Cardiac septum (tissue), 1 donor: Measurements from ENCODE around the gene SHH. TPM values are rescaled to one million over a fixed set of nuclear protein-coding genes. Genes with fewer than 3 reads are reported as not detected.
A peak's percentile ranks its signal among the peaks of the same experiment; 100 is the strongest.
"Not testable (repeated sequence)": the region's sequence is repeated elsewhere in the genome, so short reads cannot be mapped to it uniquely, and the experiment has no call there.

Experiments
- DNase-seq: peaks from one replicate; pipeline ENCODE4 v3.0.0-alpha.2; 2020; ENCODE audit warnings: low spot score
- intact Hi-C: fragments of 100-400 bp; cut with DNase I; formaldehyde crosslinking; loops from one replicate; pipeline ENCODE4 v1.14.0; 2022
- total RNA-seq: library from RNA; stranded (reverse); fragmentation: NEBNext Ultra II Directional; extraction: Animal tissue kit (Norgen Biotek cat#: 25700); gene quantifications from one replicate; pipeline ENCODE4 v1.2.1, GENCODE V29; 2021
- donor health status: DM: no; HTN: no; CAD: no.

The SHH gene
- total RNA-seq, 1 donor from 2014 or later: not detected

DNA sequence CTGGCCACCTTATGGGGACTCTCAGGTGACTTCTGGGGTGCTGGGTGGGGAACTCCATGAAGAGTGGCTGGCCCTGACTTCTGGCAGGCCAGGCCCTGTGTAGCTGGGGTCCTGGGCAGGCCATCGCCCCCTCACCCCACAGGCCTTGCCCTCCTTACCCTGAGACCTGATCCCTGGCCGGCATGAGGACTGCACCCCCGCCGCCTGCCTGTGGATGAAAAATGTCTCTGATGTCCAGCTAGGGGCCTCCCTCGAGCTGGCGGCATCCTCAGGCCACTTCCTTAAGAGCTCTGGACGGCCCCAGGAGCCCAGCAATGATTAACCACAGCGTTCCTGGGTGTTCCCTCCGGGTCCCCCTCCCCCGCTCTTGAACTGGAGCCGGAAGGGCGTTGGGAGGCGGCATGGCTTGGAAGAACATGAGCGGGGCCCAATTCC, 31.8 kb upstream of the SHH start:
- intact Hi-C loops: no loop called here
- DNase-seq: peak; percentile 63

GRCh38 chr7:155843426-155844018, 31.3 kb upstream of the SHH start:
- peak; percentile 49 for DNase-seq
- intact Hi-C loops: no loop called here

GRCh38 chr7:155842496-155843265, 30.4 kb upstream of the SHH start:
- DNase-seq: peak; percentile 27
- intact Hi-C loops: no loop called here

GRCh38 chr7:155840909-155841308, 28.6 kb upstream of the SHH start:
- no peak for DNase-seq
- intact Hi-C loops: no loop called here

DNA sequence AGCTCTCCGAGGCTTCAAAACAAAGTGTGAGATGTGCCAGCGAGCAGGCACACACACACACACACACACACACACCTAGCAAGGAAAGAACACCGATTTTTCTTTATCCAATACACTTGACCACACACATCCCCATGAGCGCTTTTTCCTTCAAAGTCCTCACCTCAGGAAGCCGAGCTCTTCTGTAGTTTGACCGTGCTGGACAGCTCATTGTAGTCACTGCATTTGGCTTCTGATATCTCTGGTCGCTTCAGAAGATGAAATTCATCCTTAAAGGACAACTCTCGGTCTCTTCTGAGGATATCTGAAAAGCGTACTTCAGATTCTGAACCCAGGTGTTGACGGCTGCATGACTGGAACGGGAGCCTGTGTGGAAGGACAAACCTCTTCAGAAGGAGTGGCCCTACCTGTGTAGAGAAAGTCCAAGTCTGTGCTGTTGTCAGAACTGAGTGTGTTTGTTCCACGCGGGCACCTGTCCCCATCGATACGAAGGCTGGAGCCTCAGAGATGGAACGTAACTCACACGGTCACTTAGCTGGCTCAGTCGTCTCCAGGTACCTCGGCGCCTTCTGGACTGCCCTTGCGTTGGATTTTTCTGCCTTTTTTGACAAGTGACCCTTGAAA, 28.1 kb upstream of the SHH start:
- intact Hi-C loops: no loop called here
- no peak for DNase-seq

- intact Hi-C loops: no loop called here
- no peak for DNase-seq
Measured at GRCh38 chr7:155839461-155839860, 27.2 kb upstream of the SHH start.

DNA sequence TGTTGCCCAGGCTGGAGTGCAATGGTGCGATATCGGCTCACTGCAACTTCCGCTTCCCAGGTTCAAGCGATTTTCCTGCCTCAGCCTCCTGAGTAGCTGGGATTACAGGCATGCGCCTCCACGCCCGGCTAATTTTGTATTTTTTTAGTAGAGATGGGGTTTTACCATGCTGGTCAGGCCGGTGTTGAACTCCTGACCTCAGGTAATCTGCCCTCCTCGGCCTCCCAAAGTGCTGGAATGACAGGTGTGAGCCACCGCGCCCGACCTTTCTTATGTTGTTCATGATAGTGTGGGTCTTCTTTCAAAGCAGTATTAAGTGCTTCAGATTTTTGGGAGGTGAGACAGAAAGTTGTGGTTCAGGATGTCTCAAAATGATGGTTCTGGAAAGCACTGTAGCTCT, 26.0 kb upstream of the SHH start:
- intact Hi-C loops, DNase-seq: not testable (repeated sequence)

GRCh38 chr7:155837126-155837479, 24.8 kb upstream of the SHH start:
- DNase-seq: no peak
- intact Hi-C loops: no loop called here

DNA sequence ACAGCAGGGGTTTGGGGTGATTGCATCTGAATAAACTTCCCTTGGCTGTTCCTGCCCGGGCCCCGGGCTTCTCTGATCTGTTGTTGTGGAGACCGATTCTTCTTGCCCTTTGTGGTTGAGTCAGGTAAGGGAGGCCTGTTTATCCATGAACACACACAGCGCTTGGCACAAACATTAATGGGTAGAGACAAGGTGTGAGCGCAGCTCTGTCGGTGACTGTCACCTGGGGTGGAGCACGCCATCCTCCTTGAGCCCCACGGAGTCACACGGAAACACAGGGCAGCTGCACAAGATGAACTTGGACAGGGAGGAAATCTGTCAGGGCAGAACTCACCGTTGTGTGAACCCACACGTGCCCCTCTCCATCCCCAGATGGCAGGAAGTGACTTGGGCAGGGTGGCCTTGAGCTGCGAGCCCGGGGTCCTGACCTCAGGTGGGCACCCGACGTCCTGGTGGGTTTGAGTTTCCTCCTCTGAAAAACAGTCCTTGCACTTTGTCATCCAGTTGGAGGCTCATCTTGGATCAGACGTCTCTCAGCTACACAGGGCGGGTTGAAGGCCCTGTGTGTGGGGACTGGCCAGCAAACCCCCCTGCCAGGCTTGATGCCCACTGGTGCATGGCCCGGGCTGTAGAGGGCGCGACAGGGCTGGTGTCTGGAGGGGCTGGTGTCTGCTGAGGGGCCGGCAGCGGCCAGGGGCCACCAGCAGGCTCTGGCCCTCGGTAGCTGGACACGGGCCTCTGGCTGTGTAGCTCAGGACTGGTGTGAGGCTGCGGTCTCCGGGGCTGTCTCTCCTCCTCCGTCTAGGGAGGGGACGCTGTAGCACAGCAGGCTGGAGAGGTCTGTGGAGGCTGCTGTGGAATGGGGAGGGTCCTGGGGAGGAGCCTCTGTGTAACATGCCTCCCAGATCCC, 24.2 kb upstream of the SHH start:
- no peak for DNase-seq
- intact Hi-C loops: no loop called here

DNA sequence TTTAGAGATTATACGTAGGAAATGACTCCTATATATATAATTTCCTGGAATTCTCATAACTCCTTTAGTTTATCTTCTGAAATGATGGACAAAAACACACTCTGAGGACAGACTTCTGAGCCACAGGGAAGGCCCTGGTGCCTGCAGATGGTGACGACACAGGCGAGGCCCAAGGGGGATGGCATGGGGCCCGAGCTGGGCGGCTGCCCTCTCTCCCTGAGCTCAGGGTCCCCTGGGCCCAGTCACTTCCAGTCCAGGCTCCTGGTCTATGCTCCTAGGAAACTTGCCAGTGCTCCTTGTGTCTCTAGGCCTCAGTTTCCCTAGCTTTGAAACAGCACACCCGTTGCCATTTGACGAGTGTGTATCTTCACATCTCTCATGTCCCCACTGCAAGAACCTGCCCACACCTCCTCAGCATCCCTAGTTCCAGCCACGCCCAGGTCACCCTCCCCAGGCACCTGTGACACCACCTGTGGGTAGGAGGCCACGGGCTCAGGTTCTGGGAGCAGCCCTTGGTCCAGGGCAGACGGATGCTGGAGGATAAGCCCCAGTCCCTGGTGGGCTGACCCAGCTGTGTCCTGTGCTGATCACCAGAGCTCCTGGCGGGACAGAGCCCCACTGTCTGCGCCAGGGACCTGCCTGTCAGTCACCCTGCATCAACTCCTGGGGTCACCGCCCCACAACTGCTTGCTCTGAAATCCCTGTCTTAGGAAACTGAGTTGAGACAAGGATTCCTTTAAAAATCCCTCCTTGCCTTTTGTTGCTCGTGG, 23.4 kb upstream of the SHH start:
- intact Hi-C loops: no loop called here
- no peak for DNase-seq

DNA sequence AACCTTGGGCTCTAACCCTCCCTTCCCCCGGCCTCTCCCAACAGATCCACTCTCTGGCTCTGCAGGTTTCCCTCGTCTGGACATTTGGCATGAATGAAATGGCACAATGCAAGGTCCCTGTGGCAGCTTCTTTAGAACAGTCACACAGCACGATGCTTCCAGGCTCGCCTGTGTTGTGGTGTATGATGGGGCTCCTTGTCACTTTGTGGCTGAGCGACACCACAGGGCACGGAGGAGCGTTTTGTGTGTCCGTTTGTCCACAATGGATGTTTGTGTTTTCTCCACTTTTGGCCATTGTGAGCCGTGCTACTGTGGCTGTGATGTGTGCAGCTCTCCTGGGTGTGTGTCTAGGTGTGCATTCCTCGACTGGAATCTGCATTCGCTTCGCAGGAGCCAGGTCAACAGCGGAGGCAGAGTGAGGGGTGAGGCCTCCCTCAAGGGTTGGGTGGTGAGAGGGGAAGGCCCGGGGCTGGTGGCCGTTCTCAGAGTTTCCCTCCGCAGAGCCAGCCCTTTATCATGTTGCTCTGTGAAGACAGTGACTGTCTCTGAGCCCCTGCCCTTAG, 22.3 kb upstream of the SHH start:
- intact Hi-C loops: no loop called here
- DNase-seq: no peak

- no peak for DNase-seq
- intact Hi-C loops: no loop called here
Measured at GRCh38 chr7:155833651-155834050, 21.4 kb upstream of the SHH start.

DNA sequence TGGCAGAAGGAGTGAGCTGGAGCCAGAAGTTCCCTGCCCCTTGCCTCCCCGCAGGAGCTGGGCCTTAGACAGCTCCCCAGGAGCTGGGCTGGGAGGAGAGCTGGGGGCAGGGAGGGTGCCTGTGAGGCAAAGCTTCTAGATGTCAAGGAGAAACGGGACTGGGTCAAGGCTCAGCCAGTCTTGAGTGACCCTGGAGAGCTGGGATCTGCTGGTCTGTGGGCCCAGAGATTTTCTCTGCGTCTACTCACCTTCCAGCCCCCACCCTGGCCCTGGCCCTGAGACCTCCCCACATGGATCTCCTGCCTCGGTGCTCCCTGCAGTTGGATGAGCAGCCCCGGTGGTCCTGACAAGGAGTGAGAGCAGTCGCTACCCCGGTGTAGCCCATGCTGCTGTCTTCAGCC, 20.3 kb upstream of the SHH start:
- intact Hi-C loops: no loop called here
- DNase-seq: no peak

GRCh38 chr7:155831807-155832524, 19.7 kb upstream of the SHH start:
- intact Hi-C loops: no loop called here

GRCh38 chr7:155830961-155831806, 18.9 kb upstream of the SHH start:
- no peak for DNase-seq
- intact Hi-C loops: no loop called here

More at GRCh38 chr7:155831807-155832524, 19.7 kb upstream of the SHH start:
- no peak for DNase-seq

DNA sequence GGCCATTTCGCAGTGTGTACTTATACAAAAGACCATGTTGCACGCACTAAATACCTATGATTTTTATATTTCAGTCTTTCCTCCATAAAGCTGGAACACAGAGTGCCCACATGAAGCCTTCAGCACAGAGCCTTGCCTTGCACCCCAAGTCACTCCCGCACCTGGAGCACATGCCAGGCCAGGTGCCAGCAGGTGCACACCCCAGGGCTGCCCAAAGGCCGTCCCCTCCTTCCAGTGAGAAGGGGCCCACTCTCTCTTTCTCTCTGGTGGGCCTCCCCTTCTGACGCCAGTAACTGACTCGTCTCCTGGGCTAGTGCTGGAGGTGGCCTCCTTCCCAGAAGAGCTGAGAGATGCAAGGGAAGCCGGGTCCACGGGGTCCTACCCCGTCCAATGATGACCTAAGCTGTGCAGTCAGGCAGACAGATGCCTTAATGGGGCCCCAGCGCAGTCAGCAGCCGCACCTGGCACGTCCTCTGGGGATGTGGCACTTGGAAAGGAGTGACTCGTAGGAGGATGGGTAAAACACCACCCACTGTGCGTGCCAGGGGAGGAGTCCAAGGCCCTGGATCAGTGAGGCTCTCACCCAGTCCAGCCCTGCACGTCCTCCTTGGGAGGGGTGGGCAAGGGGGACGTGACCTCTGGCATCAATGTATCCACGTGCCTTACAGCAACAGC, 17.7 kb upstream of the SHH start:
- intact Hi-C loops: no loop called here
- DNase-seq: no peak

DNA sequence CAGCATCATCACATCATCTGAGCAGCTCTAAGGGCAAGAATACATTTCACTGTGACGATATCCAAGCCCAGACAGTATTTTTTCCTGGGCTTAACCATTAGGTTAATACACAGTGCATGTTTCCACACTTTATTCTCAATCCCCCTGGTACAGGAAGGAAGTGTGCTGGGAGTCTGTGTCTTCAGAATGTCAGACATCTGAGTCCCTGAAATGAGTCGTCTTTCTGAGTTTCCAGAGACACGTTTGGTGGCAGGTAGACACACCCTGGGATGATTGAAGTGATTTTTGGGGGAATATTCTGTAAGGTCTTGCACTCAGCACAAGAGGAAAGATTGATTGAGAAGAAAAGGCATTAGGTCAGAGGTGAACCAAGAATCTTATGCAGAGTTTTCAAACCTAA, 13.1 kb upstream of the SHH start:
- intact Hi-C loops: no loop called here
- no peak for DNase-seq
